GM13977 (cell line): Measurements from ENCODE around the gene DDX54.

Experiments
- DNase-seq: peaks from one replicate; pipeline ENCODE4 v3.0.0; 2012; ENCODE audit warnings: low spot score
- in situ Hi-C: fragments of 300-500 bp; cut with MboI; formaldehyde crosslinking; loops from one replicate; pipeline ENCODE4 v1.12.0; 2022; ENCODE audit warnings: low sequenced_read_pairs, low pct_unique_long_range_greater_than_20kb, mixed read lengths, inconsistent platforms; ENCODE audit not compliant: unreplicated experiment
- TF ChIP-seq, protein P1 (sequence below): IDR thresholded peaks from 2 replicates; pipeline ENCODE4 v1.5.1; 2012; ENCODE audit warnings: mild to moderate bottlenecking, control low read depth; ENCODE audit not compliant: insufficient read depth; ENCODE audit errors: extremely low read depth, missing control alignments

The DDX54 gene

DNA sequence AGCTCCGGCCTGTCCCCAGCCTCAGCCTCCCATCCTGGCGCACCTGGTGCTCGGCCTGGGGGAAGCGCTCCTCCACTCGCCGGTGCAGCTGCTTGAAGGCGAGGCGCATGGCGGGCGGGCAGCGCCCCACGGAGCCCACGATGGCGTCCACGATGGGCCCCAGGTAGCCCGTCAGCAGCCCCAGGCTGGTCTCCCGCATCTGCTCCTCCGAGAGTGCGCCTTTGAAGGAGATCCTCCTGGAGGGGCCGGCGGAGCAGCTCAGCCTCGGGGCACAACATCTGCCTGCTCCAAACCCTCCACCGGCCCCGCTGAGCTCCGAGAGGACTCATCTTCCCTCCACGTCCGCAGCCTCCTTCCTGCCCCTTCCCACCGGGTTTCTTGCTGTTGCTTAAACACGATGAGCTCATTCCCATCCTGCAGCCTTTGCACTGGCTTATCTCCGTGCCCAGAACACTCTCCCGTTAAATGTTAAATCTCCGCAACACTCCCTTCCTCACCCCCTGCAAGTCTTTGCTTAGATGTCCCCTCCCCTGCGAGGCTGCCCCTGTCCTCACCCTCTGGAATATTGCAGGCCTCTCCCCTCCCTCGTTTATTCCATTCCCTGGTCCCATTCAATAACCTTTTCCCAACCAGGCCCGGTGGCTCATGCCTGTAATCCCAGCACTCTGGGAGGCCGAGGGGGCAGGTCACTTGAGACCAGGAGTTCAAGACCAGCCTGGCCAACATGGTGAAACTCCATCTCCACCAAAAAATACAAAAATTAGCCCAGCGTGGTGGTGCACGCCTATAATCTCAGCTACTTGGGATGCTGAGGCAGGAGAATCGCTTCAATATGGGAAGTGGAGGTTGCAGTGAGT is 73.0 kb downstream of the DDX54 start:
- in situ Hi-C loops = no loop called here
- no peak for DNase-seq
- TF ChIP-seq, protein P1, sequence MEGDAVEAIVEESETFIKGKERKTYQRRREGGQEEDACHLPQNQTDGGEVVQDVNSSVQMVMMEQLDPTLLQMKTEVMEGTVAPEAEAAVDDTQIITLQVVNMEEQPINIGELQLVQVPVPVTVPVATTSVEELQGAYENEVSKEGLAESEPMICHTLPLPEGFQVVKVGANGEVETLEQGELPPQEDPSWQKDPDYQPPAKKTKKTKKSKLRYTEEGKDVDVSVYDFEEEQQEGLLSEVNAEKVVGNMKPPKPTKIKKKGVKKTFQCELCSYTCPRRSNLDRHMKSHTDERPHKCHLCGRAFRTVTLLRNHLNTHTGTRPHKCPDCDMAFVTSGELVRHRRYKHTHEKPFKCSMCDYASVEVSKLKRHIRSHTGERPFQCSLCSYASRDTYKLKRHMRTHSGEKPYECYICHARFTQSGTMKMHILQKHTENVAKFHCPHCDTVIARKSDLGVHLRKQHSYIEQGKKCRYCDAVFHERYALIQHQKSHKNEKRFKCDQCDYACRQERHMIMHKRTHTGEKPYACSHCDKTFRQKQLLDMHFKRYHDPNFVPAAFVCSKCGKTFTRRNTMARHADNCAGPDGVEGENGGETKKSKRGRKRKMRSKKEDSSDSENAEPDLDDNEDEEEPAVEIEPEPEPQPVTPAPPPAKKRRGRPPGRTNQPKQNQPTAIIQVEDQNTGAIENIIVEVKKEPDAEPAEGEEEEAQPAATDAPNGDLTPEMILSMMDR = no peak

DNA sequence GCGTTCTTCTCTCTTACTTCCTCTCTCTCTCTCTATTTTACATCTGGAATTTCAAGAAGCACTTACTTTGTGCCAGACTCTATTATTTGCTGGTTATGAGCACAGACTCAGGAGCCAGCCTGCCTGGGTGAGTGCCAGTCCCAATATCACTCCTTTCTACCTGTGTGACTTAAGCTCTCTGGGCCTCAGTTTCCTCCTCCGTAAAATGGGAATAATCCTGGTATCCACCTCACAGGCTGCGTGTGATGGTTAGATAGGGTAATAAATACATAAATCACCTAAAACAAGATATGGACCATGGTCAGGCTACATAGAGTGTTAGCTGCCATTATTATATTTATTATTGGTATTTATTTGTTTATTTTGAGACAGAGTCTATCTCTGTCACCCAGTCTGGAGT is 74.0 kb downstream of the DDX54 start:
- in situ Hi-C loops = no loop called here
- no peak for DNase-seq
- TF ChIP-seq, protein P1 = no peak

DNA sequence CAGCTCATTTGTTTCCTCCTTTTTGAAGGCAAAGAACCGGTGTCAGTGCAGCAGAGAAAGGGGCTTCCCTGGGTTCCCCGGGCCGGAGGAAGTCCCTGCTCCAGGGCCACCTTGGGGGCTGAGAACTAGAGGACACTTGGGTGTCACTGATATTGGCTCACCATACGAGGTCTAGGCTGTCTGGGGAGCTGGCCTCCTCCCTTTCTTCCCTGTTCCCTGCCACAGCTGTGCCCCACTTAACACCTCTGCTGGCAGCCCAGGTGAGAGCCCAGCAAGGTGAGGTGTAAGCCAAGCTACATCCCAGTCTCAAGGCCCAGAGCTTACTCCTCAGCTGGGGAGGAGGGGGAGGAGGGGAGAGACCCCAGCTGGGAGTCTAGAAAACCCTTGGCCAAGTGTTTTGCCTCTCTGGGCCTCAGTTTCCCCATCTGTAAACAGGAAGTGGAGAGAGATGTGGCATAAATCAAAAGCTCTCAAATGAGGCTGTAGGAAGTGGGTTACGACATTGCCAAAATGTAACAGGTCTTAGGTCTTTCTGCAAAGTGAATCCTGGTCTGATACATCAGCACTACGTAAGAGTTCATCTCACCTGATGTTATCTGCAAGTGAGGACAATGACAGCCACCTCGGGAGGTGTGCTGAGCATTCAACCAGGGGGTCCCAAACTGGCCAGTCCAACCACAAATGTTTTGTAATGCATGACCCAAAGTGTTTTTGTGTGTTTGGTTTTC is 75.2 kb downstream of the DDX54 start:
- DNase-seq = no peak
- TF ChIP-seq, protein P1 = no peak
- in situ Hi-C loops = no loop called here

DNA sequence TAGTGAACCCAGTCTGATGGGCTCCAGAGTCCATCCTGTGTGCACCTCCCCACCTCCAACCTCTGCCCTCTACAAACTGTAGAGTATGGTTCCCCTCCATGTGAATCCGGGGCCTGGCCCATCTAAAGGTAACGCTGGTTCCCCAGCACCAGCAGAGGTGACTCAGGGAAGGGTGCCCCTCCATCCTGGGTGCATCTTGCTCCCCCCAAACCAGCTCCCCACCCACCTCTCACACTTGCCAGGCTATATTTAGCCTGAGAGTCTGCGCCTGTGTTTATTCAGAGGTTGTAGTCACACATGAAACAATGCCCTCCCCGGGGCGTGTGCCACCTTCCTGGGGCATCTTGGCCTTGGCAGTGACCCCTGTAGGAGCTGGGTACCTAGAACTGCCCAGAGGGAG is 75.9 kb downstream of the DDX54 start:
- DNase-seq = no peak
- TF ChIP-seq, protein P1 = no peak
- in situ Hi-C loops = no loop called here

DNA sequence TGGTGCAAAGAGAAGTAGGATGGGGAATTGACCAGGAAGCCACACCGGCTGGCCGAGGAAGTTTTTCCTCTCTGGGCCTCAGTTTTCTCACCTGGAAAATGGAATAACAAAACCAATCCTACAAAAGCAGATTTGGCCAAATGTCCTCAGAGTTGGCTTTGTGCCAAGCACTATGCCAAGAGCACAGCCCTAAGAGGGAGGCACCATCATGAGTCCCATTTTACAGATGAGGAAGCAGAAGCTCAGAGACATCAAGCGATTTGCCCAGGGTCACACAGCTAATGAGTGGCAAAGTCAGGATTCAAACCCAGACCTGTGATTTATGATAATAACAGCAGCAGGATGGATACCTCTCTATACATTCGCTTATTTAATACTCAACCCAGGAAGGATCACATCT is 77.0 kb downstream of the DDX54 start:
- in situ Hi-C loops = no loop called here
- DNase-seq = no peak
- TF ChIP-seq, protein P1 = no peak
